SK-N-DZ (cell line): ENCODE measurements around the gene SLC38A10.

Experiments used
- DNase-seq: peaks from one replicate; pipeline ENCODE4 v3.0.0-alpha.2; 2015; ENCODE audit warnings: low spot score

SLC38A10 gene

DNA sequence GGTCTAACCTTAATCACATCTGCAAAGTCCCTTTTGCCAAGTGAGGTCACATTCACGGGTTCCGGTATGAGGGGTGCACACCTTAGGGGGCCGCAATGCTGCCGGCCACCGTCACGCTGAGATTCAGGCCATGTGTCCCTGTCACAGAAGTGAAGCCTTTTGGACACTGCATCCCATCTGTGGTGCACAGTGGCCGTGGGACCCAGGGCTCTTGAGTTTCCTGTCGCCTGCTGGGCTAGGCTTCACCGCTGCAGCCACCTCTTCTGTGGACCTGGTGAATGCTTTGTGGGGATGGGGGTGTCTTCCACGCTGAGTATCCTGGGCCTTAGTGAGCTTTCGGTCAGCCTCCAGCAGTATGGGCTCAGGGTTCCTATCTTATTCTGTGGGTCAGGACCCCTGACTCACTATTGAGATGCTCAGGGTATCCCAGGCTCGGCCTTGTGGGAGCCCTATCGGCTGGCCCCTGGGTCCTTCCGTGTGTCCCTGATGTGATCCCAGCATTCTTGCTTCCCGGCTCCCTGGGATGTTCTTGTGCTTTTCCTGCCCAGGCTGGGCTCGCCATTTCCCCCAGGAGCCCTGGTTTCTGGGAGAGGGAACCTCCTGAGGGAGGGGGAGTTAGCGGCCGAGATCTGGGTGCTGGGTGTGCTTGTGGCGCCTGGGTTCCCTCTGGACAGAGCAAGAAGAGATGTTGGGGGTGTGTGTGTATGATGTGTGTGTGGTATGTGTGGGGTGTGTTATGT is 4.9 kb upstream of the SLC38A10 start:
- no peak for DNase-seq

DNA sequence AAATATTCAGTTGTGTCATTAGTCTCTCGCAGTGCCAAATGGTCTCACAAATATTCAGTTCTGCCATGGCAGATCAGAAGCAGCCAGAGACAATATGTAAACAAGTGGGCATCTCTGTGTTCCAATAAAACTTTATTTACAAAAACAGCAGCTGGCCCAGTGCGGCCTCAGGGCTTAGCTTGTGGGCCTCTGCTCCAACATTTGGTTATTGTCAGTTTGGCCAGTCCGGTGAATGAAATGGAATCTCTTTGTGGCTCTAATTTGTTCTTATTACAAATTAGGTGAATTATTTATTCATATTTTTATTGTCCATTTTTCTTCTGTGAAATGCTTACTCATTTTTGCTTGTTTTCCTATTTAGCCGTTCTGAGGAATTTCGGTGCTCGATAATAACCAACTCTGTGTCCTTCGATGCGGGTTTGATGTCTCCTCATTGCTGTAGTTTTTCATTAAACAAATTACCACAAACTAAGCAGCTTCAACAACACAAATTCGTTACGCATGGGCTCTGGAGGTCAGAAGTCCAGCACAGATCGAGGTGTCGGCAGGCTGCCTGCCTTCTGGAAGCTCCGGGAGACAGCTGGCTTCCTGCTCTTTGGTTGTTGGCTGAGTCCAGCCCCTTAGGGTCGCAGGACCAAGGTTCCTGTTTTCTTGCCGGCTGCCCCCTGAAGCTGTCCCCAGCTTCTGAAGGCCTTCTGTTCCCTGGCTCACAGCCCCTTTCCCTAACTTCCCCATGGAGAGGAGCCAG is 4.1 kb upstream of the SLC38A10 start:
- no peak for DNase-seq

DNA sequence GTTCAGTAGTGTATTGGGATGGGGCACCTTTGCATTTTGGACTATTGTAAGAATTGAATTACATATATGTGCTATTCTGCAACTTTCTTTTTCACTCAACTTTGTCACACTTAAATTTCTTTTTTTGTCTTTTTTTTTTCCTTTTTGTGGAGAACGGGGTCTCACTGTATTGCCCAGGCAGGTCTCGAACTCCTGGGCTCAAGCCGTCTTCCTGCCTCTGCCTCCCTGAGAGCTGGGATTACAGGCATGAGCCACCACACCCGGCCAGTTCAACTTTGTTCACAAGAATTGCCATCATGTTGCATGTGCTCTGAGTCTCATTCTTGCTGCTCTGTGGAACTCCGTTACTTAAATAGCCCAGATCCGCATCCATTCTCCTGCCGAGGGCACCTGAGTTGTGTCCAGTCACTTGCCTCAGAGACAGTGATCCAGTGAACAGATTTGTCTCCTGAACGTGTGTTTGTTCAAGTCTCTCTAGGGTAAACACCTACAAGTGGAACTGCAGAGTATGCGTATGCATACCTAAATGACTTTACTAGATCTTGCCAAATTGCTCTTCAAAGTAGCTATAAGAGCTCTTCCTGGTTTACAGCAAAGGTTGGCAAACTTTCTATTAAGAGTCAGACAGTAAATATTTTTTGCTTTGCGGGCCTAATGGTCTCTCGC is 3.4 kb upstream of the SLC38A10 start:
- DNase-seq, result no peak

DNA sequence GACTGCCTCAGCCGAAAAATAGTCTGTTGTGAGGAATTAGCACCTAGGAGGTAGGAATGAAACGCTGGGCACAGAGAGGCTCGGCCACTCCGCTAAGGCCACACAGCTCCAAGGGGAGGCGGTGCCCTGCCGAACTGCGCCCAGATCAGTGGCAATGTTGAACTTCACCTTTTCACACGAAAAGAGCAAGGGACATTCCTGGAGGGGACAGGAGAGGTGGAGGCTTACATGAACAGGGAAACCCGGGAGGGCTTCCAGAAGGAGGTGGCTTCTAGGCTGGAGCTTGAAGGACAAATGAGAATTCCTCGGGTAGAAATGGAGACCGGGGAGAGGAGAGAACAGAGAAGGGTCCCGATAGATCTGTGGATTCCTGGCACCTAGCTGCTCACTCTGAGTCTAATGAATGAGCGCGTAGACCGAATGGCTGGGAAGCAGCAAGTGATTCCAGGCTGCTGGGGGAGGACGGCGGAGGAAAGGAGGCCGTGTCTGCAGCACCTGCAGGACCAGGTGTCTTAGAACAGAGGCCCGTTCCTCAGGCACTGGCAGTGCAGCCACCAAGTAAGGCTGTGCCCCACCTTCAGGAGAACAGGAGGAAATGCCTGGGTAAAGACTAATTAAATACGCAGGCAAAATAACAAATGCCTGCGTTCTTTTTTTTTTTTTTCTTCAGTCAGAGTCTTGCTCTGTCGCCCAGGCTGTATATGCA is 722 bp upstream of the SLC38A10 start:
- peak; percentile 49 for DNase-seq

DNA sequence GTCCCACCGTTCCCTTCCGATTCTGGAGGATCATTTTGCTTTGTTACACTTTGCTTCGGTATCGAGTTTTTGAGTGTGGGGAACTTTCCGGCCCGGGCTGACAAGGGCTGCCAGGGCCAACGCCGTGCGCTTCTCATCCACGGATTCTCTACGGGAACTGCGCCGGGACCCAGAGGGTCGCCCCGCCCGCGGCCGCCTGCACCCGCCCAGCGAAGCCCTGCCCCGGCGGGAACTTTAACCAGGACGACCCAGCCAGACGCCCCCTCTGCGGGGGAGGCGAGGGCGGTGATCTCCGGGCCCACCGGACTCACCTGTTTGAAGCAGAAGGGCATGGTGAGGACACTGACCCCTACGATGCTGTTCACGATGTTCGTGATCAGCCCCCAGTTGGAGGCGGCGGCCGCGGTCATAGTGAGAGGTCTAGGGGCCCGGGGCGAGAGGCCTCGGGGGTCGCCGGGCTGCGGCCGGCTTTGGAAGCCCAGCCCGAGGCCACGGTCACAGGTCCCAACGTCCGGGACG is 536 bp downstream of the SLC38A10 start:
- no peak for DNase-seq

DNA sequence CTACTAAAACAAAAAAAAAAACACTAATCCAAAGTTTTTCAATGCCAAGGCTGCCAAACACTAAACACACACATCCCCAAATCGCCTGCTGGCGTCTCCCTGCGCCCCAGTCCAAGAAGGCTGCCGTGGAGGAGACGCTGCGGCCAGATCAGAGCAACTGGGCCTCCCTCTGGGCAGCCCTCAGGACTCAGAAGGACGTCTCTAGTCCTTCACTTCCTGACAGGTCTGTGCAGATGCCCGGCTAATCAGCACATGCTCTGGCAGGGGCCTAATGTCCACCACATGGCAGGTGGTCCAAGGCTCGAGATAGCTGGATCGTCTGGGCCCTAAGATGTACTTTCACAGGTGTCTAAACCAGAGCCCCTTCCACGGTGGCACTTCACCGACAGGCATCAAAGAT is 2.7 kb downstream of the SLC38A10 start:
- DNase-seq, result no peak

DNA sequence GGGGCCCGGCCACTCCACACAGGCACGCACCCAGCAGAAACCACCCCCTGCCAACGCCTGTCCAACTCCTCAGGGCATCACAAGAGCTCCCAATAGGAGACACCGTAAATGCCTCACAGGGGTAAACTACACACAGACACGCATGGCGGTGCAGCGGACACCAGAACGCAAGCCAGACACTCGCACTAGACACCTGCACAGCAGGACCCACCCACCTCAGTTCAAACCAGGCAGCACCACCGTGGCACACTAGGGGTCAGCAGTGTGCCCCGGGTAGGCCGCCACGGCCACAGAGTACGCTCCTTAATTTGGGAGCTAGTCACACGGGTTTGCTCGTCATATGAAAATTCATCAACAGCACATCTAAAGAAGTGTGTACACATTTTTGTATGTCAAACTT is 3.4 kb downstream of the SLC38A10 start:
- peak; percentile 79 for DNase-seq

DNA sequence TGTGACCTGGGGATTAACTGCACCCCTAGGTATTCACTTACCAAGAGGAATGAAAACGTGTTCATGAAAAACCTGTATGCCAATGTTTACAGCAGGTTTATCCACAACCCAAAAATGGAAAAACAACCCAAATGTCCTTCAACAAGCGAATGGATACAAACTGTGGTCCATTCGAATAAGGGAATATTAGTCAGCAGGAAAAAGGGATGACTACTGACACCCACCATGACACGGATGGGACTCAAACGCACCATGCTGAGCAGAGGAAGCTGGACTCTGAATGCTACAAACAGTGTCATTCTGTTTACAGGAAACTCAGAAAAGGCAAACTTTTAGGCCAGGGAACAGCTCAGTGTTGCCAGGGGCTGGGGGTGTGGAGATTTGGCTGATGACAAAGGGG is 4.9 kb downstream of the SLC38A10 start:
- DNase-seq, result no peak

DNA sequence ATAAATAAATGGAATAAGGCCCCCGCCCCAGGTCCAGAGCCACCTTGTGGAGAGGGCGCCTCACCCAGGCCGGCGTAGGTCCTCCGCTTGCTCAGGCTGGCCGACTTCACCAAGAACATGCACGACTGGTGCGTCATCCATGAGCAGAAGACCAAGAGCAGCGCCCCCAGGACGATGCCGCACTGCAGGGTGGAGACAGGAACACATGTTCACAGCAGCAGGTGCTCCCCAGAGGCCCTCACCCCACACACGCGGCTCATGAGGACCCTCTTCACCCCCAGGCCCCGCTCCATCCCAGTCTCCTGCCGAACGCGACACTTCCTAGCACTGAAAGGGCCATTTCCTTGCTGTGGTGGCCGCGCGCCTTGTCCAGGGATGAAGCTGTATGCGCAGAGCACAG is 5.5 kb downstream of the SLC38A10 start:
- DNase-seq, result no peak

DNA sequence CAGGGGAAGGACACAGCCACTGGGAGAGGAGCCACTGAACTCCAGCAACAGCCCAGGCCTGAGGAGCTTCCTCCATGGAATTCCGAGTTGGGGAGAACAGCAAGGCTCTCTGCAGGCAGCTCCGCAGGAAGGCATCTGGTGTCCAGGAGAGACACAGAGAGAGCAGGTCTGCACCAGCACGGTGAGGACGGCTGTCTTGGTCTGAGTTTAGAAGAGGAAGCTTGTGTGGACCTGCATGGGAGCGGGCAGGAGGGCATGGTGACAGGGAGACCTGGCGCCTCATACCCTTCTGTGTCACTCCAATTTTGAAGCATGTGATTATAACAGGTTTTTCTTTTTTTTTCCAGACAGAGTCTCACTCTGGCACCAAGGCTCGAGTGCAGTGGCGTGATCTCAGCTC is 6.4 kb downstream of the SLC38A10 start:
- no peak for DNase-seq

DNA sequence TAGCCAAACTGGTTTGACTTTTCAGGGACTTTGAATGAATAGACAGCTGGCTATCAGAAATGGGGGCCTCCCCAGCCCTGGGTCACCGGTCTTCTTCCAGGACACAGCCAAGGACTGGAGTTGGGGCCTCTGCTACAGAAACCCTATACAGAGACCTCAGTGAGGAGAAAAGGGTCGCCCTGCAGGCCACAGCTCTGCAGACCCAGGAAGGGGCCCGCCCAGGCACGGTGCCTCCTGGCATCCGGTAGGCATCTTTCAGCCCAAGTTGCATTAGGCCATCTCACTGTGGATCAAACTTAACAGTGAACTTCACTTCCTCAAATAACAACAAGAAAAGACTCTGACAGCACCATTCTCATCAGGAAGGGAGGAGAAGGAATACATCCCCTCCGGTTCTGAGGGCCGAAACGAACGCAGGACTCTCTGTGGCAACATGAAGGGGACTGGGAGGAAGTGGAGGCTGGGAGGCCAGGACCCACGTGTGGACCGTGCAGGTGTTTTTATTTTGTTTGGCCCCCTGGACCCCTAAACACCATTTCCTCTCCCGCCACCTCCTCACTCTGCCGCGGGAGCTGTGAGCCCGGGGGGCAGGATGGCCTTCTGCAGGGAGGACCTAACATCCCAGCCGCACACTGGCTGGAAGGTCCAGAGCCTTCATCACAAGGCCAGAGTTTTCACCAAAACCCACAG is 7.2 kb downstream of the SLC38A10 start:
- DNase-seq, result no peak

DNA sequence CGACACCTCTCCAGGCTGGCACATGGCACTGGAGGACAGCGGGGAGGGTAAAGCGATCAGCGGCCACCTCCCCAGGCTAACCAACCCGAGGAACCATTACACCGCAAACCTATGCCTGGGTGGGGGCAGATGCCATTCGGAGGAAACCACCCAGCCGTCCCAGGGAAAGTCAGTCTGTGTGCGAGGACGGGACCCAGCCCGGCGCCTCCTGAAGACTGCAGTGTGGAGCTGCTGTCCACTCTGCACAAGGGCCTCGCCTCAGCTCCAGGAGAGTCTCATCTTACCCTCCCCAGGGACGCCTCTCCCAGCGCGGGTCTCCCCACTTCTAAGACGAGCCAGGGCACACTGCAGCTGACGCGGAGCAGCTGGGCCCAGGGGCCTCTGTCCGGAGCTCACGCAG is 8.0 kb downstream of the SLC38A10 start:
- DNase-seq, result no peak

DNA sequence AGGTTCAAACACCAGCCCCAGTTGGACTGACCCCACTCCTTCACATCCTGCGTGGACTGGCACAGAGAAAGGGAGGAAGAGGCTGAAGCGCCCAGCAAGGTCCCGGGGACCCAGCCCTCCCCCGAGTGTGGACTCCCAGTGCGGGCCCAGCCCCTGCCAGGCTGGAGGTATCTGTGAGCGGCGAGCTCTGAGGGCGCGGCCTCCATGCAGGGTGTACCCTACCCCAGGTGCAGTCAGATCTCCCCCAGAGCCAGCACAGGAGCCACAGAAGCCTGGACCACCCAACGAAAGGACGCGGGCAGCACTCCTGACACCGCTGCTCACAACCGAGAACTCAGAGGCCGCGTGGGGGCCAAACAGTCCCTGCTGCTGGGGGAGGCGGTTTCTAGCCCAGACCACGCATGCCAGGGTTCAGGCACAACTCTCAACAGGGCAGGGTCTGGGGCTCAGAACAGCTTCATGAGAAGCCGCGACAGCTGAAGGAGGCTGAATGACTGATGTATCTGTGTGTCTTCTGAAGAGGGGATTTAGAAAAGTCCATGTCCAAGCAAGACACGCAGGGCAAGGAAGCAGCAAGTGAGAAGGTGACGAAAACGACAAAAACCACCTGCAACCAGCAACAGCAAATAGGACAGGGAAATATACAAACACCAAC is 8.5 kb downstream of the SLC38A10 start:
- DNase-seq, result no peak

DNA sequence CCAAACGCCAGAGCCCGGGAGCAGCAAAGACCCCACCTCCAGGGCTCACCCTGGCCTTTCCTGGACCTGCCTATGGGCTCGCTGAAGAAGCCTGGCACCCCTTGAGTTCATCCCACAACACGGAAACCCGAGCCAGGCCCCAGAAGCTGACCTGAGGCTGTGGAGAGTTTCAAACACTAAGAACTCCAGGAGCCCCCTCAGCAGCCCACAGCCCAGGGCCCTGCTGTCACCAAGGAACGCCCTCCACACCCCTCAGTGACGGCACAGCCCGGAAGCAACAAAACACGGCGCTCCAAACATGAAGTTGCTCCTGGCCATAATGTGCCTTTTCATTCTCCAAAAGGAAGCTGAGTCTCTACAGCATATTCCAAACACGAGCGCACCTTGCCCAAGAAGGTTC is 9.2 kb downstream of the SLC38A10 start:
- no peak for DNase-seq

DNA sequence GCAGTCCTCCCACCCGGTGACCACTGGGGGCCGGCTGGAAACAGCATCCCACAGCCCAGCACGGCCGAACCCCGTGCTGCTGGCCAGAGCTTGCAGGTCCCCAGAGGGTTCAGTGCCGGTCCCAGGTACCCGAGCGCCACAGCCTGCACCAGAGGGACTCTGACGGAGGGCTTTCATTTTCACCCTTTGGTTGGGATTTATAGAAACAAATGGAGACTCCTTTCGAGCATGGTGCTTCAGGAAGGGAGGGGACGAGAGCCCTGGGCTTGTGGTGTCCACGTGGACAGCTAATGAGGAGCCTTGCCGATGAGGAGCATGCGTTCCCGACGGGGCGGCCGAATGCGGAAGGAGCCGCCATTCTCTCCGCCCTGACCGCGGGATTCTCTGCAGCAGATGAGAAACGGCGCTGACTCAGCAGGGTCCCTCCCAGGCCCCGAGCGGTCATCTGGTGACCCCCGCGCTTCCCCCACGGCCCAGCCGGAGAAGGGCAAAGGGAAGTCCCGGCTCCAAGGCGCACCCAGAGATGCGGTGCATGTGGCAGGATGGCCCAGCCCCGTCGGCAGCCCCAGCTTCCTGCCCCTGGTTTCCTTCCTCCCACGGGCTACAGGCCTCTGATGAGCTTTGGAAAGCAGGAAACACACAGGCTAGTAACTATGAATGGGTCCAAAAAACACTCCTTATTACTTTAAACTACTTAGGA is 9.8 kb downstream of the SLC38A10 start:
- DNase-seq, result no peak

DNA sequence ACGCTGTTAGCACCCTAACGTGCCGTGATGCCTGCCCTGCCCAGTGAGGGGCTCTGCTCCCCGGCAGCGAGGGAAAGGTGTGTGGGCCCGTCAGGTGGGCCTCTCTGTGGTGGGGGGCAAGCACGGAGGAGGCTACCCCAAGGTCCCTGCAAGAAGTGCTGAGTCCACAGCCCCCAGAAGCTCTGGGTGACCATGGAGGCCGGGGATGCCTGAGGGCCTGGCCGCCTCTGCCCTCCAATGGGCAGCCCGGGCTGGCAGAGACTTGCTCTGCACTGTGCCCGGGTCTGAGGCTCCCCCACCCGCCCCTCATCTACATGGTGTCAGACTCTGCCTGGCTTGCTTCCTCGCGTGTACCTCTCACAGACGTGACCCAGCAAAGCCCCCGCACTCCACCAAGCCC is 12.2 kb downstream of the SLC38A10 start:
- no peak for DNase-seq

DNA sequence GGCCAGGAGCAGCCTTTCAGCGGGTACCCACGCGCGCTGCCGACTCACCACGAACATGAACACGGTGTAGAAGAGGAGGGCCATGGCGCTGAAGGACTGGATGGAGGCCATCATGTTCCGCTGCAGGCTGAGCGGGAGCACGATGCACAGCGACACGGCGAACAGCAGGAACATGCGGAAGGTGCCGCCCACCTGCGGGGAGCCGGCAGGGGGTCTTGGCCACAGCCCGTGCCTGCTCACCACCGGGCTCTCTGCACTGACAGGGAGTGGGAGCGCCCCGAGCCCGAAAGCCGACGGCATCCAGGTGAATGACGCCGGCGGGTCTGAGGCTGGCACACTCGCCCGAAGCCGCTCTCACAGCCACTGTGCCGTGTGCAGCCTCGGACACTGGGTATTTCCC is 13.0 kb downstream of the SLC38A10 start:
- DNase-seq, result no peak

DNA sequence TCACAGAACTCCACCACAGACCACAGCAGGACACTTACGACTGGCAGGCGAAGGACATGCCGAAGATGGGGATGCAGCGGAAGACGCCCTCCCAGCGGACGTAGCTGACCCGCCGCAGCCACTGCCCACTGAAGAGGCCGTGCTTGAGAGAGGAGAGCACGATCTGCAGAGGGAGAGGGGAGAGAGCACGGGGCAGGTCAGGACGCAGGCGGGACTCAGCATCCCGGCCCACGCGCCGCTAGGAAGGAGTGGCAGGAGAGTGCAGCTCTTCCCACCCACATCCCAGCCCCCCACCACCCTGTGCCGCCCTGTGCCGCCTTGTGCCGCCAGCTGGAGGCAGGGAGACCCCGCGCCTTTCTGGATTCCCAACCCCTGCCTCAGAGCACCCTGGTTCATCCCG is 14.5 kb downstream of the SLC38A10 start:
- no peak for DNase-seq

DNA sequence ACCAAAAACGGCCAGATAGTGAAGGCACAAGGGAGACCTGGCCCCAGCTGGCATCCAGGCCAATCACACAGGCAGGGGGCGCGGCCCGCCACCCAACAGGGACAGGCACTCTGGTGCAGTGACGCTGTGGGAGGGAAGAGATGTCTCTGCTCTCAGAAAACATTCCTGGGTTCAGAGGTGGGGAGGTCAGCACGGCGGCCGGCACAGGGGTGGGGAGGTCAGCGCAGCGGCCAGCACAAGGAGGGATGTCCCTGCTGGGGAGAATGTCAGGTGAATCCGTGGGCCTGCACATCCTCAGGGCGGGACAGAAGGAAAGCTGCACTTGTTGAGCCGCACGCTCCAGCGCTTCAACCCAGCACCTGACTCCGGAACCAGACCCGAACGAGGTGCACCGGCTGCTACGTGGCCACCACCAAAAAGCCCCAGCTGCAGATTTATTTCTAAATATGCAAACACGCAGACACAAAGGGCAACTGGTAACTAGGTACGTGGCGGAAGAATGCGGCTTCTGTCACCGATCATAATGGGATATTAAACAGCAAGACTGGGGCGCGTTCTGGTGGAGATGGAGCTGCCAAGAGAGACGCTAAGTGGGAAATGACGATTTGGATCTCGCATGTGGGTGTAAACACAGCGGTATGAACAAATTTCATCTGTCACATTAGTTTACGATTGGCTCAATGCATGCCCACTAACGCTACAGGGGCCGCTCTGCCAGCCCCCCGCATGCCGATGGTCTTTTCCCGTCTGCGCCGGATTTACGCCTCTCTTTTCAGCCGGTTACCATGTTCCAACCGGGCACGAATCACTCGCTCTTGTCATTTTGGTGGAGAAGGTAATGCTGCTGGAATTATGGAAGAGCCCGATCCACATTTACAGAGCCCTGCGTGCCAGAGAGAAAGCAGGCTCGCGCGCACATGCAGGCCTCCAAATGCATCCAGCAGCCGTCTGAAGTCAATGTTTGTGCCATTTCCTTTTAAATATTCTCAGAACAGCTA is 15.5 kb downstream of the SLC38A10 start:
- DNase-seq, result no peak
